DND-41 (cell line): ENCODE measurements around the gene NRP1.

Experiments
- ATAC-seq: fragments of 200-7000 bp; cut with Tn5 transposase; 3 replicates; pipeline ENCODE4 v1.9.1; 2021; ENCODE audit warnings: low read depth; ENCODE audit not compliant: insufficient read depth
- DNase-seq: peaks from one replicate; pipeline ENCODE4 v3.0.0-alpha.2; 2020
- H2AFZ ChIP-seq: 2 replicates; pipeline ENCODE4 v1.6.0; 2012; ENCODE audit warnings: low read depth, low read length
- H3K27ac ChIP-seq: 2 replicates; pipeline ENCODE4 v1.5.1; 2012; ENCODE audit warnings: low read length, inconsistent platforms
- H3K27me3 ChIP-seq: fragments of 200-600 bp; sonication (generic); 2 replicates; pipeline ENCODE4 v1.6.0; 2012; ENCODE audit warnings: low read length, mild to moderate bottlenecking, inconsistent platforms; ENCODE audit not compliant: insufficient read depth, poor library complexity
- H3K36me3 ChIP-seq: 2 replicates; pipeline ENCODE4 v1.5.1; 2012; ENCODE audit warnings: low read length, inconsistent platforms; ENCODE audit not compliant: insufficient read depth
- H3K4me1 ChIP-seq: 2 replicates; pipeline ENCODE4 v1.5.1; 2012; ENCODE audit warnings: mild to moderate bottlenecking, low read length; ENCODE audit not compliant: insufficient read depth
- H3K4me2 ChIP-seq: 2 replicates; pipeline ENCODE4 v1.6.0; 2012; ENCODE audit warnings: mild to moderate bottlenecking, moderate library complexity, low read length, inconsistent platforms; ENCODE audit not compliant: insufficient read depth
- H3K4me3 ChIP-seq, 2 experiments: fragments of 200-600 bp in 1 of 2; shearing (Covaris generic) in 1 of 2; 2 replicates each; pipeline ENCODE4 v1.5.1; 2012 to 2016; ENCODE audit warnings: inconsistent platforms in 2 of 2, low read length in 2 of 2, mild to moderate bottlenecking in 2 of 2, low read depth in 1 of 2, moderate library complexity in 1 of 2
- H3K79me2 ChIP-seq: 2 replicates; pipeline ENCODE4 v1.6.0; 2012; ENCODE audit warnings: low read length, inconsistent platforms; ENCODE audit not compliant: insufficient read depth
- H3K9ac ChIP-seq: 2 replicates; pipeline ENCODE4 v1.6.0; 2012; ENCODE audit warnings: low read depth, mild to moderate bottlenecking, inconsistent platforms, low read length, moderate library complexity
- H3K9me3 ChIP-seq: 2 replicates; pipeline ENCODE4 v1.5.1; 2012; ENCODE audit warnings: low read length, moderate library complexity, mild to moderate bottlenecking, inconsistent platforms; ENCODE audit not compliant: insufficient read depth, severe bottlenecking
- H4K20me1 ChIP-seq: 2 replicates; pipeline ENCODE4 v1.6.0; 2012; ENCODE audit warnings: low read length; ENCODE audit not compliant: insufficient read depth
- CTCF ChIP-seq: IDR thresholded peaks from 2 replicates; pipeline ENCODE4 v1.5.1; 2012; ENCODE audit warnings: borderline replicate concordance, low read length, moderate library complexity, mild to moderate bottlenecking; ENCODE audit not compliant: poor library complexity, severe bottlenecking; ENCODE audit errors: extremely low read depth
- EZH2 ChIP-seq: IDR thresholded peaks from 3 replicates; pipeline ENCODE4 v1.6.1; 2012; ENCODE audit warnings: borderline replicate concordance, low read depth, mild to moderate bottlenecking, moderate library complexity, low read length, inconsistent platforms; ENCODE audit not compliant: severe bottlenecking

Gene NRP1

GRCh38 chr10:33368086-33368485 lies 33.6 kb upstream of the NRP1 start:
- no peaks in the 10 kb centered on the region for H3K79me2 ChIP-seq
- H3K4me1 ChIP-seq, result no peaks in the 10 kb centered on the region
- no peak overlapping the region for H3K4me2 ChIP-seq
- H3K4me3 ChIP-seq, result no peak overlapping the region
- H4K20me1 ChIP-seq, result no peaks in the 10 kb centered on the region
- H3K9me3 ChIP-seq, result peaks cover 5% of the 10 kb centered on the region
- H3K36me3 ChIP-seq, result no peaks in the 10 kb centered on the region
- ATAC-seq (no peak), DNase-seq (no peak)
- no peaks in the 10 kb centered on the region for H3K27me3 ChIP-seq
- no peak overlapping the region for H3K27ac ChIP-seq
- no peak overlapping the region for H3K9ac ChIP-seq
- H2AFZ ChIP-seq, result no peak overlapping the region
- no peak for TF ChIP-seq CTCF
- no peak for TF ChIP-seq EZH2

GRCh38 chr10:33365871-33366411 lies 31.5 kb upstream of the NRP1 start:
- ATAC-seq, result peak; percentile 79
- H3K4me2 ChIP-seq, result no peak overlapping the region
- no peak overlapping the region for H2AFZ ChIP-seq
- no peak overlapping the region for H3K9ac ChIP-seq
- TF ChIP-seq CTCF (no peak), EZH2 (no peak)
- DNase-seq, result peak; percentile 15
- H3K27ac ChIP-seq, result no peak overlapping the region
- no peaks in the 10 kb centered on the region for H3K4me1 ChIP-seq
- H3K4me3 ChIP-seq, result no peak overlapping the region
- no peaks in the 10 kb centered on the region for H3K36me3 ChIP-seq
- no peaks in the 10 kb centered on the region for H3K79me2 ChIP-seq
- no peaks in the 10 kb centered on the region for H4K20me1 ChIP-seq
- no peaks in the 10 kb centered on the region for H3K27me3 ChIP-seq
- peaks cover 5% of the 10 kb centered on the region for H3K9me3 ChIP-seq

GRCh38 chr10:33365301-33365700 lies 30.8 kb upstream of the NRP1 start:
- DNase-seq, result no peak
- Histone ChIP-seq H3K4me1 (no peaks in the 10 kb centered on the region), H3K36me3 (no peaks in the 10 kb centered on the region), H4K20me1 (no peaks in the 10 kb centered on the region), H3K27ac (no peak overlapping the region), H3K9ac (no peak overlapping the region), H2AFZ (no peak overlapping the region), H3K9me3 (peaks cover 5% of the 10 kb centered on the region), H3K4me2 (no peak overlapping the region), H3K27me3 (no peaks in the 10 kb centered on the region), H3K4me3 (no peak overlapping the region), H3K79me2 (no peaks in the 10 kb centered on the region)
- no peak for TF ChIP-seq EZH2
- TF ChIP-seq CTCF, result no peak
- ATAC-seq, result no peak

- no peak for ATAC-seq
- Histone ChIP-seq H3K9ac (no peak overlapping the region), H3K36me3 (no peaks in the 10 kb centered on the region), H3K4me1 (no peaks in the 10 kb centered on the region), H3K27me3 (no peaks in the 10 kb centered on the region), H3K4me3 (no peak overlapping the region), H3K79me2 (no peaks in the 10 kb centered on the region), H3K9me3 (peaks cover 5% of the 10 kb centered on the region), H2AFZ (no peak overlapping the region), H3K4me2 (no peak overlapping the region), H4K20me1 (no peaks in the 10 kb centered on the region), H3K27ac (no peak overlapping the region)
- TF ChIP-seq EZH2 (no peak), CTCF (no peak)
- no peak for DNase-seq
Observed at GRCh38 chr10:33363106-33363505, 28.6 kb upstream of the NRP1 start.
